HCT116 (cell line): Measurements from ENCODE around the gene NDUFA8. TPM values are rescaled to one million over a fixed set of nuclear protein-coding genes. Genes with fewer than 3 reads are reported as not detected.

Experiments used
- ATAC-seq: fragments of 200-7000 bp; cut with Tn5 transposase; 2 replicates; pipeline ENCODE4 v1.9.1; 2020; ENCODE audit warnings: mild to moderate bottlenecking, moderate library complexity
- BruUV-seq: library from RNA; stranded (reverse); fragments of 400-500 nt; replicated peaks from 2 replicates; lab custom pipeline; 2021; lab: Mats Ljungman, UMichigan
- CTCF ChIA-PET: fragments of 300-600 bp; sonication (Branson Sonifier 250); formaldehyde crosslinking; loops from one replicate; lab custom pipeline; 2021; ENCODE audit warnings: antibody characterized with exemption; lab: Charles Lee
- POLR2A ChIA-PET: fragments of 300-600, 350-600 bp; sonication (Branson Sonifier 250); formaldehyde crosslinking; loops from one replicate; lab custom pipeline; 2021; ENCODE audit warnings: antibody characterized with exemption; lab: Charles Lee
- RAD21 ChIA-PET, 2 experiments: fragments of 300-600 bp; sonication (Branson Sonifier 250); formaldehyde crosslinking; loops; one replicate each; lab custom pipeline; 2023; ENCODE audit warnings: low total read pairs in 2 of 2; ENCODE audit not compliant: uncharacterized antibody in 2 of 2, unreplicated experiment in 2 of 2, low non-redundant PET in 1 of 2; lab: Charles Lee
- DNase-seq: peaks from one replicate; pipeline ENCODE4 v3.0.0-alpha.2; 2010; ENCODE audit warnings: low read depth, low spot score
- H2AFZ ChIP-seq: fragments of 200-600 bp; shearing (Covaris generic), sonication (generic); 2 replicates; pipeline ENCODE4 v1.6.1; 2017; ENCODE audit warnings: low read depth, mixed run types, mixed read lengths, antibody characterized with exemption, low read length; ENCODE audit not compliant: poor library complexity, severe bottlenecking
- H3K27ac ChIP-seq: 2 replicates; pipeline ENCODE4 v1.5.1; 2012; ENCODE audit warnings: low read depth, low read length
- H3K27me3 ChIP-seq: fragments of 200-600 bp; sonication (generic); 2 replicates; pipeline ENCODE4 v1.6.1; 2016; ENCODE audit warnings: mixed run types, low read length, mixed read lengths; ENCODE audit not compliant: insufficient read depth
- H3K36me3 ChIP-seq, 2 experiments: fragments of 200-500 bp in 1 of 2; fragments of 200-600 bp in 1 of 2; sonication (Bioruptor generic) in 1 of 2; sonication (generic) in 1 of 2; 2 replicates each; pipeline versions ENCODE4 v1.5.1 to v1.6.1; 2014 to 2016; ENCODE audit warnings: low read length in 2 of 2, inconsistent platforms in 1 of 2, mixed read lengths in 1 of 2, mixed run types in 1 of 2; ENCODE audit not compliant: insufficient read depth in 2 of 2, control insufficient read depth in 1 of 2
- H3K4me1 ChIP-seq, 2 experiments: fragments of 200-600 bp in 1 of 2; sonication (generic) in 1 of 2; 2 replicates each; pipeline versions ENCODE4 v1.5.1 to v1.6.1; 2012 to 2017; ENCODE audit warnings: low read length in 2 of 2, inconsistent platforms in 1 of 2, mild to moderate bottlenecking in 1 of 2, mixed read lengths in 1 of 2, mixed run types in 1 of 2, moderate library complexity in 1 of 2; ENCODE audit not compliant: insufficient read depth in 2 of 2, control insufficient read depth in 1 of 2
- H3K4me2 ChIP-seq: fragments of 200-600 bp; sonication (generic); 2 replicates; pipeline ENCODE4 v1.6.1; 2017; ENCODE audit warnings: mixed run types, low read length, mixed read lengths
- H3K4me3 ChIP-seq, 2 experiments: fragments of 200-600 bp in 1 of 2; sonication (generic) in 1 of 2; replicated peaks in 1 of 2; 2 replicates each; pipeline ENCODE4 v1.5.1; 2011 to 2016; ENCODE audit warnings: low read length in 2 of 2, control low read depth in 1 of 2, low read depth in 1 of 2, mild to moderate bottlenecking in 1 of 2, mixed read lengths in 1 of 2, mixed run types in 1 of 2
- H3K79me2 ChIP-seq: fragments of 200-600 bp; sonication (generic); 2 replicates; pipeline ENCODE4 v1.6.1; 2017; ENCODE audit warnings: mild to moderate bottlenecking, mixed run types, low read length, moderate library complexity, mixed read lengths; ENCODE audit not compliant: insufficient read depth
- H3K9ac ChIP-seq: fragments of 200-600 bp; sonication (generic); 2 replicates; pipeline ENCODE4 v1.6.1; 2016; ENCODE audit warnings: low read length, mixed read lengths
- H3K9me2 ChIP-seq: fragments of 200-600 bp; sonication (generic), shearing (Covaris generic); 2 replicates; pipeline ENCODE4 v1.6.1; 2017; ENCODE audit warnings: mixed run types, mild to moderate bottlenecking, moderate library complexity; ENCODE audit not compliant: insufficient read depth
- H3K9me3 ChIP-seq, 2 experiments: fragments of 200-500 bp in 1 of 2; fragments of 200-600 bp in 1 of 2; sonication (Bioruptor generic) in 1 of 2; sonication (generic) in 1 of 2; 2 replicates each; pipeline ENCODE4 v1.6.1; 2014 to 2017; ENCODE audit warnings: low read length in 2 of 2, mixed read lengths in 2 of 2, inconsistent platforms in 1 of 2, low read depth in 1 of 2, mild to moderate bottlenecking in 1 of 2, mixed run types in 1 of 2, moderate library complexity in 1 of 2; ENCODE audit not compliant: control insufficient read depth in 1 of 2, insufficient read depth in 1 of 2
- H4K20me1 ChIP-seq: fragments of 200-600 bp; sonication (generic), shearing (Covaris generic); 2 replicates; pipeline ENCODE4 v1.6.1; 2017; ENCODE audit warnings: mixed run types, mild to moderate bottlenecking, moderate library complexity; ENCODE audit not compliant: insufficient read depth
- CEBPB ChIP-seq: IDR thresholded peaks from 2 replicates; pipeline ENCODE4 v1.6.1; 2012; ENCODE audit warnings: low read depth
- EGR1 ChIP-seq: IDR thresholded peaks from 2 replicates; pipeline ENCODE4 v1.6.1; 2012; ENCODE audit warnings: low read depth
- JUND ChIP-seq: IDR thresholded peaks from 2 replicates; pipeline ENCODE4 v1.6.1; 2012
- intact Hi-C: fragments of 100-400 bp; cut with micrococcal nuclease; formaldehyde crosslinking; loops from 2 replicates; pipeline ENCODE4 v1.10.0; 2022
- total RNA-seq: library from RNA; stranded (reverse); gene quantifications from one replicate; pipeline ENCODE4 v1.2.1, GENCODE V29; 2021; ENCODE audit not compliant: unreplicated experiment
- TF ChIP-seq, protein P1 (sequence below), 3 experiments: fragments of 200-600 bp in 1 of 3; sonication (generic) in 1 of 3; IDR thresholded peaks in 2 of 3; conservative IDR thresholded peaks in 1 of 3; 2 replicates each; pipeline ENCODE4 v1.5.1; 2012 to 2017; ENCODE audit warnings: low read depth in 2 of 3, low read length in 2 of 3, antibody characterized with exemption in 1 of 3, borderline replicate concordance in 1 of 3, control low read depth in 1 of 3, mild to moderate bottlenecking in 1 of 3, mixed read lengths in 1 of 3, mixed run types in 1 of 3, moderate library complexity in 1 of 3; ENCODE audit not compliant: insufficient read depth in 1 of 3

The NDUFA8 gene
- total RNA-seq, 1 experiment from 2014 or later = 84.5 TPM

DNA sequence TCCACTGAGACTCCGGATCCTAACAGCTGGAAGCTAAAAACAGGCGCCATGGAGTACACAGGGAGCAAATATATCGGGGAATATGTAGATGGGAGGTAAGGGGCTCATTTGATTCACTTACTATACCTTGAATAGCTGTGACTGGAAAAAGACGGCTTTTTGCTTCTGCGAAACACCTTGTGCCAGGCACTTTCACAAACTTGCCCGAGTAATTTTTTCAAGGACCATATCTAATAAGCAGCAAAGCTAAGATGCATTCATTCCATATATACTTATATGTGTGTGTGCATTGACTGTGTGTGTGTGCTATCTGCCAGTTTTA, 307 bp upstream of the NDUFA8 start:
- ChIA-PET POLR2A (no interaction called here), CTCF (interaction anchor here (2.6 to 2.8 kb wide), 2 partner anchors 15 to 191 kb away, joined by 6 to 11 read pairs; no protein-coding TSS in a partner anchor)
- H3K9ac ChIP-seq = peak overlapping the region; percentile 82

DNA sequence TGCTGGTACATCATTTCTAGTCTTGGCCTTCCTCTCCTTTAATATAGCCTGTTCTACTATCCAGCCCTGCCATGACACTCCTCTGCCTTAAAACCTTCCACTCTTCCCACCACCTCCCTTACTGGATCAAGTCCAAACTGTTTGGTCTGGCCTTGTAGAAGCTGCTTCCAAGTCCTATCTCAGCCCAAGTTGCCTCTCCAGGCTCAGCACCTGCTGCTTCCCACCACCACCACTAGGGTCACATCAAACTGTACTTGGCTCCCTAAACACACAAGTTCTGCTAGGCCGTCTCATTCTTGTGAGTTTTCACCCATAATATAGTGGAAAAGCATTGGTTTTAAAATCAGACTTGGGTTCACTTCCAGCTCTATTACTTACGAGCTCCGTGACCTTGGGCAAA, 1.4 kb downstream of the NDUFA8 start:
- Histone ChIP-seq H2AFZ (no peak overlapping the region), H3K79me2 (peaks cover 62% of the 10 kb centered on the region), H3K9me3 (peaks cover 0 to 6% of the 10 kb centered on the region in 2 experiments; a peak in 1 of 4 replicates), H3K9me2 (no peaks in the 10 kb centered on the region), H3K4me1 (peaks cover 4 to 13% of the 10 kb centered on the region in 2 experiments), H3K4me3 (no peak overlapping the region; a peak in 1 of 4 replicates), H3K36me3 (no peaks in the 10 kb centered on the region; a peak in 1 of 4 replicates), H3K27me3 (no peaks in the 10 kb centered on the region), H4K20me1 (0 out of 2 replicates have a peak, but pooled peaks cover 4% of the 10 kb centered on the region), H3K9ac (no peak overlapping the region), H3K4me2 (peak overlapping the region; percentile 86), H3K27ac (no peak overlapping the region)
- intact Hi-C loops = no loop called here
- TF ChIP-seq CEBPB = no peak
- TF ChIP-seq, protein P1, sequence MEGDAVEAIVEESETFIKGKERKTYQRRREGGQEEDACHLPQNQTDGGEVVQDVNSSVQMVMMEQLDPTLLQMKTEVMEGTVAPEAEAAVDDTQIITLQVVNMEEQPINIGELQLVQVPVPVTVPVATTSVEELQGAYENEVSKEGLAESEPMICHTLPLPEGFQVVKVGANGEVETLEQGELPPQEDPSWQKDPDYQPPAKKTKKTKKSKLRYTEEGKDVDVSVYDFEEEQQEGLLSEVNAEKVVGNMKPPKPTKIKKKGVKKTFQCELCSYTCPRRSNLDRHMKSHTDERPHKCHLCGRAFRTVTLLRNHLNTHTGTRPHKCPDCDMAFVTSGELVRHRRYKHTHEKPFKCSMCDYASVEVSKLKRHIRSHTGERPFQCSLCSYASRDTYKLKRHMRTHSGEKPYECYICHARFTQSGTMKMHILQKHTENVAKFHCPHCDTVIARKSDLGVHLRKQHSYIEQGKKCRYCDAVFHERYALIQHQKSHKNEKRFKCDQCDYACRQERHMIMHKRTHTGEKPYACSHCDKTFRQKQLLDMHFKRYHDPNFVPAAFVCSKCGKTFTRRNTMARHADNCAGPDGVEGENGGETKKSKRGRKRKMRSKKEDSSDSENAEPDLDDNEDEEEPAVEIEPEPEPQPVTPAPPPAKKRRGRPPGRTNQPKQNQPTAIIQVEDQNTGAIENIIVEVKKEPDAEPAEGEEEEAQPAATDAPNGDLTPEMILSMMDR (IDR thresholded peaks at IDR 0.05 in 2 of 3, conservative IDR thresholded peaks at IDR 0.05 in 1 of 3; ENCODE audit: borderline replicate concordance in 1 of 3, insufficient read depth in 1 of 3, low read depth in 2 of 3, low read length in 2 of 3) = peak in 2 of 3 experiments; percentile 80 to 82; a peak in 4 of 6 replicates
- CTCF ChIA-PET = interaction anchor here (1.1 to 2.8 kb wide), 5 partner anchors 13 to 192 kb away, joined by 3 to 11 read pairs (median 3); no protein-coding TSS in a partner anchor
- no TSS peak for BruUV-seq
- ATAC-seq (peak; percentile 68), DNase-seq (peak; percentile 70)
- POLR2A ChIA-PET = no interaction called here
- RAD21 ChIA-PET = no interaction called here

More for the DNA sequence above, 307 bp upstream of the NDUFA8 start:
- no peak for TF ChIP-seq JUND
- 0 out of 2 replicates have a peak, but pooled peaks have one; percentile 19 for TF ChIP-seq EGR1
- RAD21 ChIA-PET = no interaction called here
- no peaks in the 10 kb centered on the region; a peak in 1 of 4 replicates for H3K36me3 ChIP-seq
- H3K27me3 ChIP-seq = no peaks in the 10 kb centered on the region; the same call in 1 of the 2 replicates
- intact Hi-C loops = no loop called here
- ATAC-seq (no peak), DNase-seq (no peak)
- H3K4me1 ChIP-seq = peaks cover 4 to 13% of the 10 kb centered on the region in 2 experiments
- H4K20me1 ChIP-seq = 0 out of 2 replicates have a peak, but pooled peaks cover 4% of the 10 kb centered on the region
- peaks cover 45% of the 10 kb centered on the region for H3K79me2 ChIP-seq
- H2AFZ ChIP-seq = peak overlapping the region; percentile 47
- H3K4me3 ChIP-seq = peak overlapping the region; percentile 75 to 92
- H3K4me2 ChIP-seq = peak overlapping the region; percentile 86
- no TSS peak for BruUV-seq
- H3K9me3 ChIP-seq = peaks cover 0 to 6% of the 10 kb centered on the region in 2 experiments; a peak in 1 of 4 replicates
- no peak overlapping the region for H3K27ac ChIP-seq
- H3K9me2 ChIP-seq = no peaks in the 10 kb centered on the region
